Brain microvascular endothelial cell (primary cell): ENCODE measurements around the gene KLHL9.

Experiments
- DNase-seq: peaks from one replicate; pipeline ENCODE4 v3.0.0-alpha.2; 2020
- H3K27ac ChIP-seq: fragments of 250-450 bp; sonication (Bioruptor Pico); 2 replicates; pipeline ENCODE4 v1.5.1; 2020; ENCODE audit warnings: mild to moderate bottlenecking, moderate library complexity
- H3K27me3 ChIP-seq: fragments of 250-450 bp; sonication (Bioruptor Pico); replicated peaks from 2 replicates; pipeline ENCODE4 v1.5.1; 2020; ENCODE audit warnings: mild to moderate bottlenecking
- H3K36me3 ChIP-seq: fragments of 250-450 bp; sonication (Bioruptor Pico); replicated peaks from 2 replicates; pipeline ENCODE4 v1.5.1; 2020; ENCODE audit warnings: mild to moderate bottlenecking
- H3K4me3 ChIP-seq: 2 replicates; pipeline ENCODE4 v1.5.1; 2011; ENCODE audit warnings: low read depth, mild to moderate bottlenecking, control low read depth, low read length, moderate library complexity
- in situ Hi-C: cut with HindIII; loops from 2 replicates; pipeline ENCODE4 v1.10.0; 2017; ENCODE audit warnings: low sequenced_read_pairs, low pct_ligation_motif_present
- TF ChIP-seq, protein P1 (sequence below): IDR thresholded peaks from 2 replicates; pipeline ENCODE4 v1.5.1; 2011; ENCODE audit warnings: low read depth, mild to moderate bottlenecking, moderate library complexity, low read length, control low read depth, inconsistent platforms; ENCODE audit errors: missing control alignments

The KLHL9 gene

DNA sequence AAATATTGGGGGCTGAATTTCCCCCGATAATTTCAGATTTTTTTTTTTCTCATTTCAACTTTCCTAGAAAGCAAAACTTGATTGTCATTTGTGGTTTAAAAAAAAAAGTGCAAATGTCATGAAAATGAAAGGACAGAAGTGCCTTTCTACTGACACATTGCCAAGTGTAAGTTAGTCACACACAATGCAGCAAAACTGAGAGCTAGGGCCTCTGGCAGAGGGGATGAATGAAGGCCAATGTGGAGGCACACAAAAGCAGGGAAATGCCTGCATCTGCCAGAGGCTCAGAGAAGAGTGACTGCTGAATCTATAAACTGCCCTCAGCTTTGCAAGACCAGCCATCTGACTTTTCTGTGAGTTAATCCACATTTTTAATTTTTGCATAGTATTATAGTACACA, 23.3 kb downstream of the KLHL9 start:
- DNase-seq: no peak

DNA sequence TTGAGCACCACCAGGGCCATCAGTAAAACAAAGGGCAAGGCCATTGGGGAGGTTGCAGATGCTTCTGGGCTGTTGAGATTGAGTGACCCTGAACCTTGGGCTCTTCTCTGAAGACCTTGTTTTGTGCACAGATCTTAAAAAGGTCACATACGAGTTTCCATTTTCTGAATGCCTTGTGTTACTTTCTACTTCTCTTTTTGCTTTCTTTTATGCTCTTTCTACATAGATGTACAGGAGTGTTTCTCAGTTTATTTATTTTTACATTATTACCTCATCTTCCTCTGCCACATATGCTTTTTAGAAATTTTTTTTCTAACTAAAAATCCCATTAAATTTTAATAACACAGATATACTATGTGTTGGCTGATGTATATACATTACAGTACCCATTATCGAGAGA, 30.0 kb downstream of the KLHL9 start, which contains the start of gene IFNA5:
Gene IFNA5 (minus strand): TSS at position 101 of the 400 bp plus-strand sequence. CDS start 57 bp downstream, at position 44.
- TF ChIP-seq, protein P1, sequence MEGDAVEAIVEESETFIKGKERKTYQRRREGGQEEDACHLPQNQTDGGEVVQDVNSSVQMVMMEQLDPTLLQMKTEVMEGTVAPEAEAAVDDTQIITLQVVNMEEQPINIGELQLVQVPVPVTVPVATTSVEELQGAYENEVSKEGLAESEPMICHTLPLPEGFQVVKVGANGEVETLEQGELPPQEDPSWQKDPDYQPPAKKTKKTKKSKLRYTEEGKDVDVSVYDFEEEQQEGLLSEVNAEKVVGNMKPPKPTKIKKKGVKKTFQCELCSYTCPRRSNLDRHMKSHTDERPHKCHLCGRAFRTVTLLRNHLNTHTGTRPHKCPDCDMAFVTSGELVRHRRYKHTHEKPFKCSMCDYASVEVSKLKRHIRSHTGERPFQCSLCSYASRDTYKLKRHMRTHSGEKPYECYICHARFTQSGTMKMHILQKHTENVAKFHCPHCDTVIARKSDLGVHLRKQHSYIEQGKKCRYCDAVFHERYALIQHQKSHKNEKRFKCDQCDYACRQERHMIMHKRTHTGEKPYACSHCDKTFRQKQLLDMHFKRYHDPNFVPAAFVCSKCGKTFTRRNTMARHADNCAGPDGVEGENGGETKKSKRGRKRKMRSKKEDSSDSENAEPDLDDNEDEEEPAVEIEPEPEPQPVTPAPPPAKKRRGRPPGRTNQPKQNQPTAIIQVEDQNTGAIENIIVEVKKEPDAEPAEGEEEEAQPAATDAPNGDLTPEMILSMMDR: no peak
- in situ Hi-C loops: no loop called here
- H3K4me3 ChIP-seq: no peak within 1 kb of the TSS
- H3K27ac ChIP-seq: no peak within 1 kb of the TSS
- H3K36me3 ChIP-seq: no peaks in the 10 kb centered on the region
- no peak for DNase-seq
- H3K27me3 ChIP-seq: no peaks in the 10 kb centered on the region

More for the DNA sequence above, 23.3 kb downstream of the KLHL9 start:
- no peaks in the 10 kb centered on the region for H3K36me3 ChIP-seq
- H3K4me3 ChIP-seq: no peak overlapping the region
- no peak overlapping the region for H3K27ac ChIP-seq
- TF ChIP-seq, protein P1: no peak
- peaks cover 5% of the 10 kb centered on the region for H3K27me3 ChIP-seq
- in situ Hi-C loops: no loop called here

DNA sequence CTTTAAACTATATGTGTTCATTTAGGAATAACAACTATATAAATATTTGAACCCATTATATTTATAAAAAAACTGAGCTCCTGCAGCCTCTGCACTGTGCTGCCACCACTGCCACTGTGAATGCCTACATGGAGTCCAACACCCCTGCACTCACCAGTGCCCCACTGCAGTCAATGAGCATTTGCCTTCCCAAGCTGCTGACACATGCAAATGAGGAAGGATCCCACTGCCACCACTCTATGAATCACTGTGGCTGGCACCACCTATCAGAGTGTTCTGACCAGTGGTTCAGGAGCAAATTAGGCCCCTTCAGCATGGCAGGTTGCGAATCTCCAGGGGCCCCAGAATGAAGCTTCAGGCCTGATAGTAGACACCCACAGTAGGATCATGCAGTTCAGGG, 39.2 kb downstream of the KLHL9 start:
- Histone ChIP-seq H3K4me3 (no peak overlapping the region), H3K27me3 (no peaks in the 10 kb centered on the region), H3K27ac (no peak overlapping the region), H3K36me3 (no peaks in the 10 kb centered on the region)
- DNase-seq: no peak
- TF ChIP-seq, protein P1: no peak
- in situ Hi-C loops: no loop called here

DNA sequence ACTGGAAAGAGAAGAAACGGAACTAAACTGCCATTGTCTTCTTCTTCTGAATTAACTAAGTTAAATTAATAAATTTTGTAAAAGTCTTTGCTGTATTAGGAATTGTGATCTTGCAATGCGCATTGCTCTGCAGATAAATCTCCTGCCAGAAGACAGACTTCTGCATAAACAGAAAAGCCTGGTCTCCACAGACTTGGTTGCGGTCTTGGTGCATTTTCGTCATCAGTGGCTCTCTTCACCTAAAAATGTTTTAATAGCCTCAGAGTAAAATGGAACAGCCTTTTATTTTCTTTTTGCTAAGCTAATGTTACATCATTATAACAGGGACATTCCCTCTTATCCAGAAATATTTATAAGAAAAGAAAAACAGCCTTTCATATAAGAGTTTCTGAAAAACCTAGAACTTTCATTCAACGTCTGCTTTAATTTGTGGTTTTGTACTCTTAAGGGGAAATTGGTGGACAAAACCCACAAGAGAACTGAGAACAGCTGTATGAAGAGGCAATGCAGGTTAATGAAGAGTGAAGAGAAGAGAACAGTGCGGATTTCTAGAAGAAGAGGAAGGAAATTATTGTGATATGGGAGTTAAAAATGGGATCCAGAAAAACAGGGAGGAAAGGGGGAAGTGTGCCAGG, 40.2 kb downstream of the KLHL9 start:
- Histone ChIP-seq H3K36me3 (no peaks in the 10 kb centered on the region), H3K27ac (no peak overlapping the region), H3K4me3 (no peak overlapping the region), H3K27me3 (no peaks in the 10 kb centered on the region)
- no peak for DNase-seq
- TF ChIP-seq, protein P1: no peak
- in situ Hi-C loops: no loop called here

DNA sequence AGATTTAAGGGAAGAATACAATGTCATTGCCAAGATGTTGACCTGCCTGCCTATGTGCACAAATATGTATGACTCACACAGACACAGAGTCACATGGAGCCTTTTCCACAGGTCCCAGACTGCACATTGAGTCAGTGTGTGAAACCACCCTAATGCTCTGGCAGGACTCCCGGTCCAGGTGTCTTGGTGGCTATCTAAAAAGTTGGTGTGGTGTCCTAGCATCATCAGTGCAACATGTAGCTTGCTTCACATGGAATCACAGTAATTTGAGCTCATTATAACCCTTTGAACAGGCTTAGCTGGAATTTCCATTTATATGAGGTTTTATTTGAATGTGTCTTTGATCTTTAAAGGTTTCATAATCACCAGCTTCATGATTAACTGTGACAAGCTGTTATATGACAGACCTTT, 40.8 kb downstream of the KLHL9 start:
- Histone ChIP-seq H3K36me3 (no peaks in the 10 kb centered on the region), H3K4me3 (no peak overlapping the region), H3K27me3 (no peaks in the 10 kb centered on the region), H3K27ac (no peak overlapping the region)
- TF ChIP-seq, protein P1: no peak
- in situ Hi-C loops: no loop called here
- peak; percentile 29 for DNase-seq

DNA sequence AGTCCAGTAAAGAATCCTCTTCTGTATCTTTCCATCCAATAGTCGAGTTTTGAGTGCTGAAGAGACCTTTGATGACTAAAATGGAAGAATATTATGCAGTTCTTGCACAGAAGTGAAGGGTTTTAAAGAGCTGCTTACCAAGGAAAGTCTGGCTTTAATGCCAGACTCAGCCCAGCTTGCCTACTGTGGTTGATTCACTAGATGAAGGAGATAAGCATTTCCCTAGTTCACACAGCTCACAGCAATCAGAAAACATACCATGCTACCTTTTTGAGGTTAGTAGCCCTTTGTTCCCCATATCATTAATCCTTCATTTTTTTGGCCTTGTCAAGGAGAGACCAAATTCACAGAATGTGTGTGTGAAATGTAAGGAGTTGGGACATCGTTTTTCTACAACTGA, 45.4 kb downstream of the KLHL9 start:
- no peak overlapping the region for H3K4me3 ChIP-seq
- H3K27me3 ChIP-seq: no peaks in the 10 kb centered on the region
- H3K27ac ChIP-seq: no peak overlapping the region
- TF ChIP-seq, protein P1: no peak
- in situ Hi-C loops: no loop called here
- DNase-seq: no peak
- no peaks in the 10 kb centered on the region for H3K36me3 ChIP-seq
